Measurements from ENCODE around the gene EIF3K.

EIF3K gene

GRCh38 chr19:38661996-38662395 lies 43.0 kb downstream of the EIF3K start:
- intact Hi-C loops (cut with DNase I): no loop called here
- DNase-seq: no peak

DNA sequence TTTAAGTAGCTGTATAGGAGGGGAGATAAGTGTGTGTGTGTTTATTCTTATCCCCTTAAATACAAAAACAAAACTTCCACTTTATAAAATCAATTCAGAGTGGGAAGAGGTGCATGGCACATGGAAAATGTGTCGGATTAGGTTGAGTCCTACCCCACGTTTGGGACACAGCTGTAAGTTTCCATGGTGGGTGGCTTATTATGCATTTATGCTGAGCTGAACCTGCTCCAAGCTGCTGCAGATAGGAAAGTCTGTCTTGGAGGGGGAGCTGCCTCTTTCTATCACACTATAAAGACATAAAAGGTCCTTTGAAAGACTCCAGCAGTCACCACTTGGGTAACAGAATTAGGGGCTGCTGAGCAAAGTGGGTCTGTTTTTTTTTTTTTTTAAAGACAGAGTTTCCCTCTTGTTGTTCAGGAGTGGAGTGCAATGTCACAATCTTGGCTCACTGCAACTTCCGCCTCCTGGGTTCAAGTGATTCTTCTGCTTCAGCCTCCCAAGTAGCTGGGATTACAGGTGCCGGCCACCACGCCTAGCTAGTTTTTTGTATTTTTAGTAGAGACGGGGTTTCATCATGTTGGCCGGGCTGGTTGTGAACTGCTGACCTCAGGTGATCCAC lies 43.7 kb downstream of the EIF3K start:
- intact Hi-C loops (cut with DNase I): no loop called here
- peak in 22 of 42 donors; percentile 30 to 77 (median 47) for DNase-seq

GRCh38 chr19:38663156-38663651 lies 44.2 kb downstream of the EIF3K start:
- no peak for DNase-seq
- intact Hi-C loops (cut with DNase I): no loop called here

- intact Hi-C loops (cut with DNase I): no loop called here
- peak in 41 of 42 donors; percentile 47 to 83 (median 68) for DNase-seq
These were observed 45.0 kb downstream of the EIF3K start for GRCh38 chr19:38663957-38664502.

DNA sequence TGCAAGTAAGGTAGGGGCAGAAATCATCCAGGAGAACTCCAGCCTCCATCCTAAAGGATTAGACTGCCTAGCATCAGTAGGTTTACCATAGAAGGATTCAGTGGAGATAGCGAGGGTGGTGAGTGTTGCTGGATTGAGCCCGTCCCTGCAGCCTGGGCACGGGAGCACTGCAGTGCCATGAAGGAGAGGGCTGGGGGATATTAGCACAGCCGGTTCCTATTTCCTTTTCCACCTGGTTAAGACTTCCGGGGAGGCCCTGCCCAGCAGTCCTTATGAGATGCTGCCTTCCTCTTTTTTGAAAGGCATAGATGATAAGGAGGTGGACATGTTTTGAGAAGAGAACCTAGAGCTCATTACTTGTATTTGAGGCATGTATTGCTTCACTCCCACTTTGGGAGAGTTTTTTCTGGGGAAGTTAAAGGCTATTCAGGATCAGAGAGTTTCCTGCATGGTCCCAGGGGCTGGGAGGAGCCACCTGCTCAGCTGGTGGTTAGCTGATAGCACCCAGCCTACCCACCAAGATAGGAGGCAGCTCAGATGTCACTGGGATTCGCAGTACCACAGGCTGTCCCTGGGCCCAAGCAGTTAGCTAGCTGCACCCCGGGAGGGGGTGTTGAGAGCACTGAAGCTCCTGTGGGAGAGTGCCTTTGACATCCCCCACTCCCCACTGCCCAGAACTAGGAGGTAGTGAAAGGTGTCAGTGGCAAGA lies 45.7 kb downstream of the EIF3K start:
- intact Hi-C loops (cut with DNase I): no loop called here
- no peak for DNase-seq

DNA sequence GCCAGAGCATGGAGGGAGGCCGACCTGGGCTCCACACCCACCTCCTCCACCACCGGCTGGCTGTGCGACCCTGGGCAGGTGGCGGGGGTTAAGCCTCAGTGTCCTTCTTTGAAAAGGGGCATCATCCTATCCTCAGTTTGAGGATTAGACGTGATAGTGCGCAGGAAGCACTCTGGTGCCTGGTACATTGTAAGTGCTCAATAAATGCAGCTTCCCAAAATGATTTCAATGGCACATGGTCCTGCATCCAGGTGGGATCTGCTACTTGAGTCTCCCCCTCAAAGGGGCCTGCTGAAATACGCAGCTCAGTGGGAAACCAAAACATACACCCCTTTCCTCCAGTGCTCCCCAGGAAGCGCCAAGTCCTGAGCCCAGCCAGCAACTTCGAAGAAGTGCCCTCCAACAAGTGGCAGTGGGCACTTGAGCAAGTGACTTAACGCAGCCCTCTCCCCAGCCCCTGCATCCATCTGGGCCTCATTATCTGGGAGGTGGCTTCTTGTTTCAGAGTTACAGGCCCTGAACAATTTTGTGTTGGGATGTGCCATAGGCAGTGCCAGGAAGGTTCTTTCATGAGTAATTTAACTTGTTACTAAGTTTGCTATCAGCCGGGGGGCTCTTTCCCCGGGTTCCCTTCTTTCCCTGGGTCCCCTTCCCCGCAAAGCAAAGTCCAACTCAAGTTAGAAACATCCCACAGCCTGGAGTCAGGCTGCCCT lies 46.4 kb downstream of the EIF3K start:
- DNase-seq: no peak
- intact Hi-C loops (cut with DNase I): no loop called here

DNA sequence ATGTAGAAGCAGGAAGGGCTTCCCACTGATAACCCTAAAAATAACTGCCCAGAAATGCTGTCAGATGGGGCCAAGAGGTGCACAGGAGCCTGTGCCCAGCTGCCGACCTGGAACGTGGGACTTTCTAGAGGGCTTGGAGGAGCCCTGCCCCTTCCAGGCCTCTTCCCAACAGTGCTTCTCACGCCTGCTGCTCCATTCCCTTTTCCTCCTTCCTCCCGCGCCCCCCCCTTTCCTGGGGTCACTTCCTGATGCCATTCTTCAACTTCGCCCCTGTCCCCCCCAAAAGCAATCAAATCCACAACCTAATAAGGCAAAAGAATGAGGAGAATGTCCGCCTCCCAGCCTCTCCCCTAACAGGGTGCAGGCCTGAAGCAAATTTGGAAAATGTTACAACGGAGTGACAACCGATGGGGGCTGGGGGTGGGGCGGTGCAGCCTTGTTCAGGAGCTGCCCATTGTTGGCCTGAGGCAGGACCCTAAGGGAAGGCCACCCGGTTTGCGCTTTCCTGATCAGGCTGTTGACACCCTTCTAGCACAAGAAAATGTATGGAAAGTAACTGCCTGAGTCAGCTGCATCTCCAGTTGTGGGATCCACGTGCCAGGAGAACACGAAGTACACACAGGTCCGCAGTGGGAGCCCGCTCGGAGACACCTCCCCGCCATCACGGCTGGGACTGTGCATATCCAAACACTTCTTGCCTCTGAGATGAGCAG lies 47.1 kb downstream of the EIF3K start:
- no peak for DNase-seq
- intact Hi-C loops (cut with DNase I): no loop called here

- no peak for DNase-seq
- intact Hi-C loops (cut with DNase I): no loop called here
These were observed 47.9 kb downstream of the EIF3K start for GRCh38 chr19:38666663-38667511.

- DNase-seq: no peak
- intact Hi-C loops (cut with DNase I): no loop called here
These were observed 48.7 kb downstream of the EIF3K start for GRCh38 chr19:38667661-38668171.

- intact Hi-C loops (cut with DNase I): no loop called here
- DNase-seq: no peak
These were observed 50.6 kb downstream of the EIF3K start for GRCh38 chr19:38669552-38669951.

DNA sequence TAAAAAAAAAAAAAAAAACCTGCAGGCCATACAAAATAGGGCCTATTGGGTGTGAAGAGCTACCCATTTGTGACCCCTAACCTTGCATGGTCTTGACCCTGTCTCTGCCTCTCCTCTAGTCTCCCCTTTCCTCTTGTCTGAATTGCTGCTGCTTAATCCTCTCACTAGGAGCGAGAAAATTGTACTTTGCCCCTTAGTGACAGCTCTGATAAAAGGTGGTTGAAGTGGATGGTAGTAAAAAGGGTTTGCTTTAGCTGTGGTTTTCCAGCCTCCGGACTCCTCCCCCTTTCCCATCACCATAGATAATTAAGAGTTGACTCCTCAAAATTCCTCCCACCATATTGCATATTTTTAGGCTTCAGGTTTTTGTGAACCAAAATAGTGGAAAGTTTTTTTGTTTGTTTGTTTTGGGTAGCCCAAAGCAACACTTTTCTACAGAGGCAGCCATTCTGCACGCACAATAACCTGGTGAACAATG lies 52.0 kb downstream of the EIF3K start:
- DNase-seq: no peak
- intact Hi-C loops (cut with DNase I): no loop called here

DNA sequence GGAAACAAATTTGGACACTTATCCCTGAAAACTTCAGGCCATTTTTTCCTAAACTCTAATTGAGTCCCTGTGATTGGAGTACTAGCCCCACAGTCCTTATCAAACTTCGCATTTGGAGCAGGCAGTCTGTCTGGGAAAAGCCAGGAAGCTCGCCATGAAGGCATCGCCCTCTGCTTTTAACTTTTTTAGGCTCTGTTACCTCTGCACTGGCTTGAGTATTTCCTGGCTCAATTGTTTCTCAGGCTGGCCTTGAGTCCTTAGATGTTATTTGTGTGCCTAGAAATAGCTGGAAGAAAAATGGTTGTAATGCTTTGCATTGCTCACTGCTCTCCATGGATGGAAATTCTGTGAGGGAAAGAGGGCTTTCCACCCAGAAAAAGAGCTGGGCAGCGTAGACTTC lies 52.7 kb downstream of the EIF3K start:
- no peak for DNase-seq
- intact Hi-C loops (cut with DNase I): no loop called here

DNA sequence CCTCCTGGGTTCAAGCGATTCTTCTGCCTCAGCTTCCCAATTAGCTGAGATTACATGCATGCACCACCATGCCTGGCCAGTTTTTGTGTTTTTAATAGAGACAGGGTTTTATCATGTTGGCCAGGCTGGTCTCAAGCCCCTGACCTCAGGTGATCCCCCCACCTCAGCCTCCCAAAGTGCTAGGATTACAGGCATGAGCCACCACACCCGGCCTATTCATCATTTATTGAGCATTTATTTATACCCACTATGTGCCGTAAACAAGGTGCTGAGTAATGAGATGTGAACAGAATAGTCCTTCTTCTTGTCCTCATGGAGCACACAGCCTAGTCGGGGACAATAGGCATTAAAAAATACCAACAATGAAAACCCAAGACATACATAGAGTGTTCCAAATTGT lies 54.0 kb downstream of the EIF3K start:
- intact Hi-C loops (cut with DNase I): no loop called here
- no peak for DNase-seq

DNA sequence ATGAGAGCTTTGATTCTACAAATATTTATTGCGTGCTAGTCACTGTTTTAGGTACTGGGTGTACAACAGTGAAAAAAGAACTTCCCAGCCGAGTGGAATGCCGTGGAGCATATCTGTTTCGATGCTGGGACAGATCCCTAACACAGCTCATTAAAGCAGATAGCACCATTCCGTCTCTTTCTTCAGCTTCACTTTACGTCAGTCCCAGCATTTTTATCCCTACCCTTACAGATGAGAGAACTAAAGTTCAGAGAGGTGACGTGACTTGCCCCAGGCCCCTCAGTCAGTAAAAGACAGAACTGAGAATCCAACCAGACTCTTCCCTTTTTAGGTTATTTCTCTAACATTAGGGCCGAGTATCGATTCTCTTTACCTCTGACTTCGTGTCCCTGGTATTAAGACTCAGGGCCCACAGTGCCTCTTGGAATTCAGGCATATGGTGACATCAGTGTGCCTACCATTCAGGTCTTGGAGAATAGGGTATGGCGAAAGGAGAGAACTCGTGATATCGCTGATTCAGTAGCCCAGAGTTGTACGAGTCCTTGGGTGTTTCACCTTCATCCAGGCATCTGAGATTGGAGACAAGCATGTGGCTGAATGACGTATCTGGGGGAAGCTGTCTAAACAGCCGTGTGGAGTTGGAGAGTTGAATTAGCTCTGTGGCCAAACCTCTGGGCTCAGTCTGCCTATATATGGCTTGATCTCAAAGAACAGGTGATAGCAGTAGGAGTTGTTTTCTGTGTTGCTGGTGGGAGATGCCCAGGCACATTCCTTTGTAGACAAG lies 55.6 kb downstream of the EIF3K start:
- intact Hi-C loops (cut with DNase I): no loop called here
- no peak for DNase-seq

DNA sequence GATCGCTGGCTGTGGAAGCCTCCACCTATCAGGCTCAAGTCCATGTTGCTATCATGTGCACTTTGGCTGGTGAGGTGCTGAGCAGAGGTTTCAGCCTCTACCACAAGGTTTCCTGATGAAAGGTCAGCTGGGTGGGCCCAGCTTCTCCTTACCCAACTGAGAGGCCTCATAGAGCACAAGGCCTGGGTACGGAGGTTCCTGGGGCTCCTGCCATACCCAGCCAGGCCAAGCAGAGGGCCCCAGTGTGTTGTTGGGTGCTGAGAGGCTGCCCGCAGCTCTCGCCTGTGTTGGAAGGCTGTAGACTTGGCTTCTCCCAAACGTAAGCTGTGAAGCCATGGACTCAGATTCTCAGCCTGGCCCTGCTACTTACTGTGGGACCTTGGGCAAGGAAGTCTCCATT lies 56.6 kb downstream of the EIF3K start:
- DNase-seq: peak in 17 of 42 donors; percentile 36 to 80 (median 61)
- intact Hi-C loops (cut with DNase I): no loop called here

DNA sequence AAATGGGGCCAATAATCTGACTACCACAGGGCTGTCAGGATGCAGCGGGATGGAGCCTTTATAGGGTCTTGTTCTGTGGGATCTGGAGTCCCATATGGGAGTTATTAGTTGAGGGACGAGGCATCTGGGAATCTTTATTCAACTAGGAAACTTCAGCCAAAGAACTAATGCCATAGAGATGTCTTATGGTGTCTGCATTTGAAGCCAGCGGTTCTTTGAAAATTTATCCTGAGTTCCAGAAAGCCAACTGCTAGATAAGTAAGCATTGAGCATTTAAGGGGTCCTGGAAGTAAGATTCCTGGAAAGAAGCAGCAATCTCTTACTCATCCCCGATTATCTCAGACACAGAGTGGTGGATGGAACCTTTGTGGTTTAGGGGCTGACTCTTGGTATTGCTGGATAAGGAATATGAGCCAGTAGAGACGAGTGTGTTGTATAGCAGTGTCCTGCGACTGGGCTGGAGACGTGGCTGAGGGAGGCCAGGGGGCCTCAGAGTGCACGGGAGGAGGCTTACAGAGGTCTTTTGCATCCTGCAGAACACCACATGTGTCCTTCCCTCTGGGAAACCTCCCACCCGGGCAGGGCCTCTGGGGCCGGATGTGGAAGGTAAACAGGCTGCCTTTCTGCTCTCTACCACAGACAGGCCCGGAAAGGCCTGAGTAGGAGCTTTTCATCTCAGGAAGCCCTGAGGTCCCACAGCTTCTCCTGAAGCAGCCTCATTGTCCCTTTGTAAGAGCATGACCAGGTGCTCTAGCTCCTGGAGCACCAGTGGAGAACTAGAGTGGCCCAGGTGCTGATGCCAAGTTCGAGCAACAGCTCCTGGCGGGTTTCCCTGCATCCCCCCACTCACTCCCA lies 57.3 kb downstream of the EIF3K start:
- DNase-seq: no peak
- intact Hi-C loops (cut with DNase I): no loop called here

Data from head of caudate nucleus (tissue), 42 donors.